ENCODE measurements around the gene PRR19. TPM values are rescaled to one million over a fixed set of nuclear protein-coding genes. Genes with fewer than 3 reads are reported as not detected.

The PRR19 gene
- total RNA-seq, 1 donor from 2014 or later, result 2.0 TPM

DNA sequence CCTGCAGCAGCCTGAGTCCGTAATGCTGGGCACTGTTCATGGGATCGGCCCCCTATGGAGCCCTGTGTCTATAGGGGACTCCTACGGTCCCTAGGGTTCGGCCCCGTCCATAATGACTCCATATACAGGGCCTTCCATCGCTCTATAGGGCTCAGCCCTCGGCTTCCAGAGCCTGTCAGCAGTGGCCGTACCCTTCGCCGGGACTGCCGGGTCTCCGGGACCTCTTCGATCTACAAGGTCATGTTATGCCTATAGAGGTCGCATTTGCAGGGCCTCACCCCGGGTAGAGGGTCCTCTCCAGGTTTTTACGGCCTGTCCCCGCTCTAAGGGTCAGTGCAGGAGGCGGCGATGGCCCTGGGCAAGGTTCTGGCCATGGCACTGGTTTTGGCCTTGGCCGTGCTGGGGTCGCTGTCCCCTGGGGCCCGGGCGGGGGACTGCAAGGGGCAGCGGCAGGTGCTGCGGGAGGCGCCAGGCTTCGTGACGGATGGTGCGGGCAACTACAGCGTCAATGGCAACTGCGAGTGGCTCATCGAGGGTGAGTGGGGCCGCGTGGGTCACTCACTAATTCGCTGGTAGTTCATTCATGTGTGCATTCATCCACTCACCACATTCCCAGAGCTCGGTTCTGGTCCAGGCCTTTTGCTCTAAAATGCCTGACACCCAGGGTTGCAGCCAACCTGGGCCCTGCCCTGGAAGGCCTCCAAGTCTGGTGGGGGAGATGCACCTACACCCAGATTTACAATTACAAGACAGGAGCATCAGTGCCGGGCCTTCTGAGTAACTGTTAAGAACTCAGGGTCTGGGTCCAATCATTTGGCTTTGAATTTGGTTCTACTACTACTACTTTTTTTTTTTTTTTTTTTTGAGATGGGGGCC is 24.2 kb downstream of the PRR19 start:
- no peak for DNase-seq (ENCODE audit: extremely low spot score, unreplicated experiment)
- peak overlapping the region; percentile 52 for H3K27ac Mint-ChIP-seq (ENCODE audit: unreplicated experiment)
- H3K4me3 Mint-ChIP-seq (ENCODE audit: unreplicated experiment), result peak overlapping the region; percentile 83
- H3K27me3 Mint-ChIP-seq (ENCODE audit: unreplicated experiment), result peaks cover 26% of the 10 kb centered on the region
- no peaks in the 10 kb centered on the region for H3K36me3 Mint-ChIP-seq (ENCODE audit: unreplicated experiment)
- peaks cover 34% of the 10 kb centered on the region for H3K4me1 Mint-ChIP-seq (ENCODE audit: unreplicated experiment)
- no peaks in the 10 kb centered on the region for H3K9me3 Mint-ChIP-seq (ENCODE audit: unreplicated experiment)
- TF ChIP-seq, protein P1, sequence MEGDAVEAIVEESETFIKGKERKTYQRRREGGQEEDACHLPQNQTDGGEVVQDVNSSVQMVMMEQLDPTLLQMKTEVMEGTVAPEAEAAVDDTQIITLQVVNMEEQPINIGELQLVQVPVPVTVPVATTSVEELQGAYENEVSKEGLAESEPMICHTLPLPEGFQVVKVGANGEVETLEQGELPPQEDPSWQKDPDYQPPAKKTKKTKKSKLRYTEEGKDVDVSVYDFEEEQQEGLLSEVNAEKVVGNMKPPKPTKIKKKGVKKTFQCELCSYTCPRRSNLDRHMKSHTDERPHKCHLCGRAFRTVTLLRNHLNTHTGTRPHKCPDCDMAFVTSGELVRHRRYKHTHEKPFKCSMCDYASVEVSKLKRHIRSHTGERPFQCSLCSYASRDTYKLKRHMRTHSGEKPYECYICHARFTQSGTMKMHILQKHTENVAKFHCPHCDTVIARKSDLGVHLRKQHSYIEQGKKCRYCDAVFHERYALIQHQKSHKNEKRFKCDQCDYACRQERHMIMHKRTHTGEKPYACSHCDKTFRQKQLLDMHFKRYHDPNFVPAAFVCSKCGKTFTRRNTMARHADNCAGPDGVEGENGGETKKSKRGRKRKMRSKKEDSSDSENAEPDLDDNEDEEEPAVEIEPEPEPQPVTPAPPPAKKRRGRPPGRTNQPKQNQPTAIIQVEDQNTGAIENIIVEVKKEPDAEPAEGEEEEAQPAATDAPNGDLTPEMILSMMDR (IDR thresholded peaks at IDR 0.05), result no peak

DNA sequence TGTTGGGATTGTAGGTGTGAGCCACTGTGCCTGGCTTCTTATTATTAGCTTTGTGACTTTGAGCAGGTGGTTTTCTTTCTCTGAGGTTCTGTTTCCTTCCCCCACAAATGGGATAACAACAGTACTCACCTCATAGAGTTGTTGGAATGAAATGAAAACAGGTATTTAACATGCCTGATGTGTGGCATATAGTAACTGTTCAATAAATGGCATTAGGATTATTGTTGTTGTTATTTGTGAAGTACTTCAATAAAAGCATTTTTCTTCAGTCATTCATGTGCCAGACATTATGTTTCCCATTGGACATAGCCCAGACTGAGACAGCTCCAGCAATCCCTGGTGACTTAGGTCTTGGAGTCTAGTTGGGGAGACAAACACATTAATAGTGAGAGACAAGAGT is 25.0 kb downstream of the PRR19 start:
- peaks cover 21% of the 10 kb centered on the region for H3K27me3 Mint-ChIP-seq (ENCODE audit: unreplicated experiment)
- peak overlapping the region; percentile 83 for H3K4me3 Mint-ChIP-seq (ENCODE audit: unreplicated experiment)
- no peak overlapping the region for H3K27ac Mint-ChIP-seq (ENCODE audit: unreplicated experiment)
- no peak for DNase-seq (ENCODE audit: extremely low spot score, unreplicated experiment)
- H3K36me3 Mint-ChIP-seq (ENCODE audit: unreplicated experiment), result no peaks in the 10 kb centered on the region
- no peaks in the 10 kb centered on the region for H3K9me3 Mint-ChIP-seq (ENCODE audit: unreplicated experiment)
- TF ChIP-seq, protein P1 (IDR thresholded peaks at IDR 0.05), result no peak
- H3K4me1 Mint-ChIP-seq (ENCODE audit: unreplicated experiment), result peaks cover 34% of the 10 kb centered on the region

DNA sequence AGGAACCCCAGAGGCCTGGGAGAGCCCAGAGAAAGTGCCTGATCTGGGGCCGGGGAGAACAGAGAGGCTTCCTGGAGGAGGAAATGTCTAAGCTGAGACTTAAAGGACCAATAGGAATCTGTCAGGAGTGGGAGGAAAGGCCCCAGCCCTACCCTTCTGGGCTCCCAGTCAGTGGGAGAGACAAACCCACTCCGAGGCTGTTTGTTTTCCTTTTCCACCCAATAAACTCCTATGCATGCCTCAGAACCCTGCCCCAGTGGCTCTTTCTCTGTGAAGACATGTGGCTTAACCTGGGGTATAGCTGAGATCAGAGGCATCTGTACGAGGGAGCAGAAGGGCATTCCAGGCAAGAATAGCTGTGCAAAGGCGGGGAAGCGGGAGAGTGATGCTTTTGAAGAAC is 25.4 kb downstream of the PRR19 start:
- H3K9me3 Mint-ChIP-seq (ENCODE audit: unreplicated experiment), result no peaks in the 10 kb centered on the region
- peaks cover 34% of the 10 kb centered on the region for H3K4me1 Mint-ChIP-seq (ENCODE audit: unreplicated experiment)
- H3K27me3 Mint-ChIP-seq (ENCODE audit: unreplicated experiment), result peaks cover 17% of the 10 kb centered on the region
- no peak overlapping the region for H3K27ac Mint-ChIP-seq (ENCODE audit: unreplicated experiment)
- H3K4me3 Mint-ChIP-seq (ENCODE audit: unreplicated experiment), result peak overlapping the region; percentile 83
- TF ChIP-seq, protein P1 (IDR thresholded peaks at IDR 0.05), result no peak
- no peaks in the 10 kb centered on the region for H3K36me3 Mint-ChIP-seq (ENCODE audit: unreplicated experiment)
- no peak for DNase-seq (ENCODE audit: extremely low spot score, unreplicated experiment)

DNA sequence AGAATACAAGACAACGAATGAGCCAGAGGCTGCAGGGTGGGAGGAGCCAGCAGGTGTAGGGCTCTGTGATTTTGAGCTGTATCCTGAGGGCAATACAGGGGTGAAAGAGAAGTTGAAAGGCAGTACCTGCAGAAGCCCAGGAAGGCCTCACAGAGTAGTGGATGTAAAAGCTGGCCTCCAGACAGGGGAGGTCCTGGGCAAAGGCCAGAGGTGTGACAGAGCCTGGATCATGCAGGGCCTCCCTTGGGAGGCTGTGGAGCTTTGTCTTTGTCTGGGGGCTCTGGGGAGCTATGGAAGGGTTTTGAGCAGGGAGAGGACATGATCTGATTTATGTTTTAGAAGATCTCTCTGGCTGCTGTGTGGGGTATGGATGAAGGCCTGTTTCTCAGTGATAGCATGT is 26.2 kb downstream of the PRR19 start:
- no peaks in the 10 kb centered on the region for H3K9me3 Mint-ChIP-seq (ENCODE audit: unreplicated experiment)
- no peak overlapping the region for H3K27ac Mint-ChIP-seq (ENCODE audit: unreplicated experiment)
- TF ChIP-seq, protein P1 (IDR thresholded peaks at IDR 0.05), result no peak
- peaks cover 34% of the 10 kb centered on the region for H3K4me1 Mint-ChIP-seq (ENCODE audit: unreplicated experiment)
- no peak for DNase-seq (ENCODE audit: extremely low spot score, unreplicated experiment)
- no peaks in the 10 kb centered on the region for H3K36me3 Mint-ChIP-seq (ENCODE audit: unreplicated experiment)
- no peak overlapping the region for H3K4me3 Mint-ChIP-seq (ENCODE audit: unreplicated experiment)
- peaks cover 10% of the 10 kb centered on the region for H3K27me3 Mint-ChIP-seq (ENCODE audit: unreplicated experiment)

GRCh38 chr19:42328854-42329253 is 26.9 kb downstream of the PRR19 start:
- H3K4me1 Mint-ChIP-seq (ENCODE audit: unreplicated experiment), result peaks cover 34% of the 10 kb centered on the region
- no peak overlapping the region for H3K27ac Mint-ChIP-seq (ENCODE audit: unreplicated experiment)
- peaks cover 6% of the 10 kb centered on the region for H3K27me3 Mint-ChIP-seq (ENCODE audit: unreplicated experiment)
- no peaks in the 10 kb centered on the region for H3K9me3 Mint-ChIP-seq (ENCODE audit: unreplicated experiment)
- H3K4me3 Mint-ChIP-seq (ENCODE audit: unreplicated experiment), result no peak overlapping the region
- TF ChIP-seq, protein P1 (IDR thresholded peaks at IDR 0.05), result no peak
- DNase-seq (ENCODE audit: extremely low spot score, unreplicated experiment), result no peak
- H3K36me3 Mint-ChIP-seq (ENCODE audit: unreplicated experiment), result no peaks in the 10 kb centered on the region

Measured in osteocyte (in vitro differentiated cells).